ENCODE results near the gene ATG2B.
A peak's percentile ranks its signal among the peaks of the same experiment; 100 is the strongest.

Gene ATG2B

GRCh38 chr14:96362965-96363750 is at the start of gene ATG2B, which contains the start of gene GSKIP:
Gene ATG2B (minus strand): TSS chr14:96363341. CDS start chr14:96362976, 365 bp downstream.
Gene GSKIP (plus strand): TSS chr14:96363526. CDS start chr14:96382248, 18,722 bp downstream.
- intact Hi-C loops (cut with DNase I): loop anchor here (1.0 kb wide), 1 partner anchor 29 kb away; the partner anchor contains the start of gene AK7
- DNase-seq: peak; percentile 90 to 99 (median 95)

GRCh38 chr14:96410119-96410518 is 47.0 kb upstream of the ATG2B start:
- DNase-seq: no peak
- intact Hi-C loops (cut with DNase I): no loop called here

- no peak for DNase-seq
- intact Hi-C loops (cut with DNase I): no loop called here
Observed at GRCh38 chr14:96409701-96410100, 46.6 kb upstream of the ATG2B start.

- intact Hi-C loops (cut with DNase I): no loop called here
- DNase-seq: no peak
Observed at GRCh38 chr14:96408608-96409007, 45.5 kb upstream of the ATG2B start.

GRCh38 chr14:96407935-96408570 is 44.9 kb upstream of the ATG2B start:
- intact Hi-C loops (cut with DNase I): no loop called here

GRCh38 chr14:96405677-96406076 is 42.5 kb upstream of the ATG2B start:
- DNase-seq: no peak
- intact Hi-C loops (cut with DNase I): no loop called here

More at GRCh38 chr14:96407935-96408570, 44.9 kb upstream of the ATG2B start:
- DNase-seq: no peak

GRCh38 chr14:96403409-96403808 is 40.3 kb upstream of the ATG2B start:
- DNase-seq: no peak
- intact Hi-C loops (cut with DNase I): no loop called here

GRCh38 chr14:96400495-96400894 is 37.4 kb upstream of the ATG2B start:
- intact Hi-C loops (cut with DNase I): no loop called here
- DNase-seq: peak in 6 of 10 donors; percentile 21 to 85 (median 50)

GRCh38 chr14:96399405-96399804 is 36.3 kb upstream of the ATG2B start:
- intact Hi-C loops (cut with DNase I): no loop called here
- no peak for DNase-seq

GRCh38 chr14:96398921-96399320 is 35.8 kb upstream of the ATG2B start:
- intact Hi-C loops (cut with DNase I): no loop called here
- no peak for DNase-seq

- DNase-seq: no peak
- intact Hi-C loops (cut with DNase I): no loop called here
Observed at GRCh38 chr14:96398432-96398831, 35.3 kb upstream of the ATG2B start.

- intact Hi-C loops (cut with DNase I): no loop called here
- DNase-seq: no peak
Observed at GRCh38 chr14:96394047-96394815, 31.1 kb upstream of the ATG2B start.

- DNase-seq: no peak
- intact Hi-C loops (cut with DNase I): no loop called here
Observed at GRCh38 chr14:96393071-96393691, 30.0 kb upstream of the ATG2B start.

GRCh38 chr14:96391293-96392118 is 28.4 kb upstream of the ATG2B start:
- peak; percentile 90 to 99 (median 94) for DNase-seq
- intact Hi-C loops (cut with DNase I): loop anchor here (1.0 kb wide), 1 partner anchor 28 kb away; the partner anchor contains the start of genes ATG2B and GSKIP

GRCh38 chr14:96390965-96391292 is 27.8 kb upstream of the ATG2B start:
- intact Hi-C loops (cut with DNase I): no loop called here
- DNase-seq: no peak

GRCh38 chr14:96385385-96385784 is 22.2 kb upstream of the ATG2B start:
- DNase-seq: no peak

GRCh38 chr14:96384740-96385139 is 21.6 kb upstream of the ATG2B start:
- intact Hi-C loops (cut with DNase I): no loop called here
- DNase-seq: no peak

More at GRCh38 chr14:96385385-96385784, 22.2 kb upstream of the ATG2B start:
- intact Hi-C loops (cut with DNase I): no loop called here

- no peak for DNase-seq
- intact Hi-C loops (cut with DNase I): no loop called here
Observed at GRCh38 chr14:96384053-96384452, 20.9 kb upstream of the ATG2B start.

GRCh38 chr14:96383445-96383844 is 20.3 kb upstream of the ATG2B start:
- no peak for DNase-seq
- intact Hi-C loops (cut with DNase I): no loop called here

- no peak for DNase-seq
- intact Hi-C loops (cut with DNase I): no loop called here
Observed at GRCh38 chr14:96380735-96381134, 17.6 kb upstream of the ATG2B start.

All from posterior cingulate gyrus (tissue), 11 donors.